Middle frontal gyrus (tissue), 1 donor: ENCODE results near the gene DNAH14.
"Not testable (repeated sequence)": the region's sequence is repeated elsewhere in the genome, so short reads cannot be mapped to it uniquely, and the experiment has no call there.

ENCODE experiments used
- DNase-seq: peaks from one replicate; pipeline ENCODE4 v3.0.0-alpha.2; 2015; ENCODE audit warnings: low spot score; ENCODE audit errors: extremely low spot score

Gene DNAH14

GRCh38 chr1:224995602-224996001 is 66.1 kb downstream of the DNAH14 start:
- no peak for DNase-seq

- DNase-seq: no peak
These were observed 66.8 kb downstream of the DNAH14 start for GRCh38 chr1:224996266-224996665.

GRCh38 chr1:224998185-224998584 is 68.7 kb downstream of the DNAH14 start:
- no peak for DNase-seq

- no peak for DNase-seq
These were observed 74.9 kb downstream of the DNAH14 start for GRCh38 chr1:225004396-225004795.

DNA sequence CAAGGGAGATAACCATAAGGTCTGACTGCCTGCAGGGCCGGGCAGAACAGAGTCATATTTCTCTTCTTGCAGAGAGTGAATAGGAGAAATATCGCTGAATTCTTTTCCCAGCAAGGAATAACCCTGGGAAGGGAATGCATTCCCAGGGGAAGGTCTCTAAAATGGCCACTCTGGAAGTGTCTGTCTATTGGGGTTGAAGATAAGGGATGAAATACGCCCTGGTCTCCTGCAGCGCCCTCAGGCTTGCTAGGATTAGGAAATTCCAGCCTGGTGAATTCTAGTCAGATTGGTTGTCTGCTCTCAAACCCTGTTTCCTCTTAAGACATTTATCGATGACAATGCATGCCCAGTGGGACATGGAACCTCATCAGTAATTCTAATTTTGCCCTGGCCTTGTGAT is 76.9 kb downstream of the DNAH14 start:
- not testable (repeated sequence) for DNase-seq

DNA sequence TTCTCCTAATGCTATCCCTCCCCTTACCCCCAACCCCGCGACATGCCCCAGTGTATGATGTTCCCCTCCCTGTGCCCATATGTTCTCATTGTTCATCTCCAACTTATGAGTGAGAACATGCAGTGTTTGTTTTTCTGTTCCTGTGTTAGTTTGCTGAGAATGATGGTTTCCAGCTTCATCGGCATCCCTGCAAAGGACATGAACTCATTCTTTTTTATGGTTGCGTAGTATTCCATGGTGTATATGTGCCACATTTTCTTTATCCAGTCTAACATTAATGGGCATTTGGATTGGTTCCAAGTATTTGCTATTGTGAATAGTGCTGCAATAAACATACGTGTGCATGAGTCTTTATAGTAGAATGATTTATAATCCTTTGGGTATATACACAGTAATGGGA is 78.6 kb downstream of the DNAH14 start:
- not testable (repeated sequence) for DNase-seq

GRCh38 chr1:225021037-225021436 is 91.6 kb downstream of the DNAH14 start:
- DNase-seq: no peak

DNA sequence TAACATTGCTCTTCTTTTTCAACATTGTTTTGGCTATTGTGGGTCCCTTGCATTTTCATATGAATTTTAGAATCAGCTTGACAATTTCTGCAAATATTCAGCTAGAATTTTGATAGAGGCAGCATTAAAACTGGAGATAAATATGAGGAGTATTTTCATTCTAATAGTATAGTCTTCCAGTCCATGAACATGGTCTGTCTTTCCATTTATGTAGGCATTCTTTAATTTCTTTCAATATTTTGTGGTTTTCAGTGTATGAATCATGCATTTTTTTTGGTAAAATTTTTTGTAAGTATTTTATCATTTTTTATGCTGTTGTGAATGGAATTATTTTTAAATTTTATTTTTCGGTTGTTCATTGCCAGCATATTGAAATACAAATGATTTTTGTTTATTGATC is 97.2 kb downstream of the DNAH14 start:
- no peak for DNase-seq

GRCh38 chr1:225036441-225036840 is 107.0 kb downstream of the DNAH14 start:
- not testable (repeated sequence) for DNase-seq

DNA sequence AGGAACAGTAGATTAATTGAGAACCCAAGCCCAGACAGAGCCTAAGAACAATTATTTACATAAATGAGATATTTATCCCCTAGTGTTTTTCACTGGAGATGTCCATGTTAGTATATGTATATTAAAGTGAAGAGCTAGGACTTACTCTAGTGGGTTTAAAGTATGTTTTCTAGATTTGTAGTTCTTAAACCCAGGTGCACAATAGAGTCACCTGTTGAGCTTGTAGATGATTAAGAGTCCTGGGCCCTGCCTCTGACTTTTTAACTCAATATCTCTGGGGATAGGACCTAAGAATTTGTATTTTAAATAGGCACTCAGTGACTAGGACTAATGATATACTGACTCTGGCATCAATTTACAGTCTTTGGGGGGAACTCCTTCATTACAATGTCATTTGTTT is 112.8 kb downstream of the DNAH14 start:
- DNase-seq: no peak

DNA sequence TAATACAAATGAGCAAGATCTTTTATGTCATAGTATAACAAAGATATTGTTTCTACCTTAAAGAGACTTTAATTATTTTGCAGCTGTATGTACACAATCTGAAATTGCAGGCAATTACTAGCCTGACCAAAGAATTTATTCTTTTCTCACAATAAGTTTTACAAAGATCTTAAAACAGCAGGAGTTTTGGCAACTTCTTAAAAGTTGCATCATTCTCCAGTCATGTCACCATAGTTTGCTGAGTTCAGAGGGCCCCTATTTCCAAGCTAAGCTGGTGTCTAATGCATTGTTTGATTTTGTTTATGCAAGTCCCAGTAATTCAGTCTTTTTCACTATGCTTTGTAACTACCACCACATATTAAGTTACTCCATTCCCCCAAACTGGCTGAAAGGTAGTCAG is 114.8 kb downstream of the DNAH14 start:
- no peak for DNase-seq

DNA sequence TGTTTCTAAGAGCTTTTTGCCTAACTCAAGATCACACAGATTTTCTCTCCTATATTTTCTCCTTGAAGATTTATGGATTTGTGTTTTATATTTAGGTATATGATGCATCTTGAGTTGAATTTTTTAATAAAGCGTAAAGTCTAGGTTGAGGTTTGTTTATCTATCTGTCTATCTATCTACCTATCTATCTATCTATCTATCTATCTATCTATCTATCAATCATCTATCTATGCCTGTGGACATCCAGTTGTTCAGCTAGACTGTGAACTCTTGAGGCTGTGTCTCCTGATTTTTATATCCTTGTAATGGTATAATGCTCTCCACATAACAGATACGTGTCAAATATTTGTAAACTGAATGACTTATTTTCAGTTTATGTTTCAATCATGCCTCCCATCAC is 120.1 kb downstream of the DNAH14 start:
- no peak for DNase-seq

DNA sequence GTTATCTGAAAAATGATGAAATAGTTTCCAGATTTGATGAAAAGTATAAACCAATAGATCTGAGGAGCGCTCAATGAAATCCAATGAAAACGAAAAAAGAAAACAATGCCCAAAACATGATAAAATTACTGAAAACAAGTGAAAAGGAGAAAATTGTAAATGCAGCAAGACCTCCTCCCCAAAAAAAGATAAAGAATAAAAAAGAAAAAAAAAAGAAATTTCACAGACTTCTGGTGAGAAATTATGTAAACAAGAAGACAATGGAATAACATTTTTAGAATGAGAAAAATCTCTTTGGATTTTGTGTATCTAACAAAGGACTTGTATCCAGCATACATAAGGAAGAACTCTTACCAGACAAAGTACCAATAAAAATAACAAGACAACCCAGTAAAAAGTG is 134.2 kb downstream of the DNAH14 start:
- DNase-seq: no peak

DNA sequence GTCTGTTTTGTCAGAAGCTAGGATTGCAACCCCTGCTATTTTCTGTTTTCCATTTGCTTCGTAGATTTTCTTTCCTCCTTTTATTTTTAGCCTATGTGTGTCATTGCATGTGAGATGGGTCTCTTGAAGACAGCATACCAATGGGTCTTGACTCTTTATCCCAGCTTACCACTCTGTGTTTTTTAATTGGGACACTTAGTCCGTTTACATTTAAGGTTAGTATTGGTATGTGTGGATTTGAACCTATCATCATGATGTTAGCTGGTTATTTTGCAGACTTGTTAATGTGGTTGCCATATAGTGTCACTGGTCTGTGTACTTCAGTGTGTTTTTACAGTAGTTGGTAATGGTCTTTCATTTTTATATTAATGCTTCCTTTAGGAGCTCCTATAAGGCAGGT is 141.5 kb downstream of the DNAH14 start:
- no peak for DNase-seq

DNA sequence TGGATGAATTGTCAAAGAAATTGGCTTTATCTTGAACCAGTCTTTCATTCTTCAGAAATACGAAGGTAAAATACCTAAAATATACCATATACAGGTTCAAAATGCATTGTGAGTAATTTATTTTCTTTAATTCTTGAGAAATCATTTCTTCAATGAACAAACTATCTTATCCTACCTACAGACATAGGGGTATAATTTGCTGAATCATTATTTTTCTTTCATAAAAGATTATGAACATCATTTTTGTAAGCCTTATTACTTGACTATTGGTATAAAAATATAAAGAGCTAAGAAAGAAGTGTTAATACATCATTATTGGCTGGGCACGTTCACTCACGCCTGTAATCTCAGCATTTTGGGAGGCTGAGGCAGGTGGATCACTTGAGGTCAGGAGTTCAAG is 167.7 kb downstream of the DNAH14 start:
- no peak for DNase-seq

DNA sequence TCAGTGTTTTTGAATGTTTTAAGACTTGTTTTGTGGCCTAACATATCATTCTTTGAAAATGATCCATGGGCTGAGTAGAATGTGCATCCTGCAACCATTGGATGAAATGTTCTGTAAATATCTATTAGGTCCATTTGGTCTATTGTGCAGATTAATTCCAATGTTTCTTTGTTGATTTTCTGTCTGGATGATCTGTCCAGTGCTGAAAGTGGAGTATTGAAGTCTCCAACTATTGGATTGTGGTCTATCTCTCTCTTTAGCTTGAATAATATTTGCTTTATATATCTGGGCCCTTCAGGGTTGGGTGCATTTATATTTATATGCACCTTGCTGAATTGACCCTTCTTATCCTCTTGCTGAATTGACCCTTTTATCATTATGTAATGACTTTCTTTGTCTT is 181.5 kb downstream of the DNAH14 start:
- DNase-seq: no peak

GRCh38 chr1:225113265-225113664 is 183.8 kb downstream of the DNAH14 start:
- no peak for DNase-seq

DNA sequence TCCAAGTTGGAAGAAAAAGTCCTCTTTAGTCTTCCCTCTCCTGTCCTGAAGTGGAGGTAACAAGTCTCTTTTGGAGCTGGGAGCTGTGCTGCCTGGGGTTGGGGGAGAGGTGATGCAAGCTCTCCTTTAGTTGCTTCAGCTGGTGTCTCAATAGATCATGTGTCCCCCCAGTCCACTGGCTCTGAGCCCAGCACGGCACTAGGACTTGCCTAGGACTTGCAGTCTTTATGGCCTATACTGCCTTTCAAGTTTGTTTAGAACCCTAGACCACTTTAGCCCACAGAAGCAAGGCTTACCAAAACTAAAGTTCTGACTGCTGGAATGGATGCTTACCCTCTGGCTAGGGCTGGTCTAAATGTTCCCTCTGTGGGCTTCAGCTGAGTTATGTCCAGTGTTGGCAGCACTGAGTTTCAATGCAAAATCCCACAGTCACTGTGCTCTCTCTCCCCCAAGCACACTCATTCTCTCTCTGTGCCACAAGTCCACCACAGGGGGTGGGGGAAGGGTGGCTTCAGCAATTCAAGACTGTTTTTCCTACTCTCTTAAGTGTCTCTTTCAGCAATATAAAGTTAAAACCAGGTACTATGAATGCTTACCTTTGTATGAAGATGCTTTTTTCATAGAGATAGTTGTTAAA is 185.0 kb downstream of the DNAH14 start:
- DNase-seq: no peak

DNA sequence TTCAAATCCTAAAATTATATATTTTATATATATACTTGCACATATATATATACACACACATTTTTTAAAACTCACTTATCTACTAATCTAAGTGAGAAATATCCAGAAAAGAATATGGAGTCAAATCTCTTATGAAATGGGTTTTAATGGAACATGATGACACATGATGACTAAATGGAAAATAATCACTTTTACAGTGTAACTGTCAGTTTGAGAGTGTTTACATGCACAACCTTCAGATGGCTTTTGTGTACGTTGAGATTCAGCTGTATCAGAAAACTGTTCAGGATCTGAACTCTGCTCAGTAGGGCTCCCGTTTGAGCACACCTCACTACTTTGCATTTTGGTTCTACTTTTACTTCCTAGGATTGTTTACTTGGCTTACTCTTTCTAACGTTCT is 189.8 kb downstream of the DNAH14 start:
- DNase-seq: no peak

DNA sequence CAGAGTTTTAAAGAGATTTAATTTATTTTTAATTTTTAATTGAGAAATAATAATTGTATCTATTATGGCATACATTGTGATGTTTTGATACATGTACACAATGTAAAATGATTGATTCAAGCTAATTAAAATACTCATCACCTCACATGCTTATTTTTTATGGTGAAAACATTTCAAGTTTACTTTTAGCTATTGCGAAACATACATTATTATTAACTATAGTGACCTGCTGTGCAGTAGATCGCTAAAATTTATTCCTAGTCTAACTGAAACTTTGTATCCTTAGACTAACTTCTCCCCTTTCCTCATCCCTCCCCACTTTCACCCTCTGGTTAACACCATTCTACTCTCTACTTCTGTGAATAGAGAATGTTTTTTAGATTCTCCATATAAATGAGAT is 191.6 kb downstream of the DNAH14 start:
- DNase-seq: no peak

DNA sequence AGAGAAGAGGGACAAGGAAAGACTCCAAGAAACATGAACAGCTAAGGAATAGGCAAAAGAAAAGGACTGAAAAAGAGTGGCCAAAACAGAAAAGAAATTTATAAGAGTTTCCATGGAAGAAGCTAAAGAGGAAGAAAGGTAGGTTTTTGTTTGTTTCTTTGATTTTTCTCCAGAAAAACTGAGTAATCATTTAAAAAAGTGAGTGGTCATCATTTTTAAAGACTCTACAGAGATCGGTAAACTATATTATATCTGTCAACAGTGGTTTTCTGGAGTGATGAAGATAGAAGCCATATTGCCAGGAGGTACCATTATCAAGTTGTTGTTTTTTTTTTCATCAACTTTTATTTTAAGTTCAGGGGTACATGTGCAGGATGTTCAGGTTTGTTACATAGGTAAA is 202.4 kb downstream of the DNAH14 start:
- DNase-seq: no peak

GRCh38 chr1:225137976-225138375 is 208.5 kb downstream of the DNAH14 start:
- DNase-seq: no peak

- DNase-seq: no peak
These were observed 213.5 kb downstream of the DNAH14 start for GRCh38 chr1:225143001-225143400.

DNA sequence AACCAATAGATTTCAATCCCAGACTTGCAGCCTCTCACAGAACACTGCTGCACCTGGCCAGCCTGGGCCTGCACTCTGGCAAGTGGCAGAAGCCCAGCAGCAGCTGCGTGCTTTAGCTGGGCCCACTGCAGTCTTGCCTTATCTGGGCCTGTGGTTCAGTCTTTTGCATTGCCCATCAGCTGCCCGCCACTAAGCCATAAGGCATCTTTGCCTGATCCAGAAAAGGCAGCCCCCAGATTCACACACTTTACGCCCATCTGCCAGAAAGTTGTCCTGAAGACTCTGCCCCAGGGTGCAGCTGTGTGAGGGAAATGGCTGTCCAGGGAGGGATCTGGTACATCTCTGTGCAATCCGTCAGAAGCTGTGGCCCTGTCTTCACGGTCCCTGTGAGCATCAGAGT is 217.0 kb downstream of the DNAH14 start:
- no peak for DNase-seq
